ENCODE measurements around the gene ACYP2.

ACYP2 gene

DNA sequence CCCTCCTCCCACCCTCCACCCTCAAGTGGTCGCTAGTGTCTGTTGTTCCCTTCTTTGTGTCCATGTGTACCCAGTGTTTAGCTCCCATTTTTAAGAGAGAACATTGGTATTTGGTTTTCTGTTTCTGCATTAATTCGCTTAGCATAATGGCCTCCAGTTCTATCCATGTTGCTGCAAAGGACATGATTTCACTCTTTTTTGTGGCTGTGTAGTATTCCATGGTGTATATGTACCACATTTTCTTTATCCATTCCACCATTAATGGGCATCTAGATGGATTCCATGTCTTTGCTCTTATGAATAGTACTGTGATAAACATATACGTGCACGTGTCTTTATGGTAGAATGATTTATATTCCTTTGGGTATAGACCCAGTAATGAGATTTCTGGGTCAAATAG, 97.7 kb downstream of the ACYP2 start:
- Histone ChIP-seq H3K4me1 (no peaks in the 10 kb centered on the region), H3K27me3 (no peaks in the 10 kb centered on the region), H3K4me3 (ENCODE audit: low read depth, low read length) (no peak overlapping the region), H3K9me3 (no peaks in the 10 kb centered on the region), H3K36me3 (no peaks in the 10 kb centered on the region)
- TF ChIP-seq, protein P1, sequence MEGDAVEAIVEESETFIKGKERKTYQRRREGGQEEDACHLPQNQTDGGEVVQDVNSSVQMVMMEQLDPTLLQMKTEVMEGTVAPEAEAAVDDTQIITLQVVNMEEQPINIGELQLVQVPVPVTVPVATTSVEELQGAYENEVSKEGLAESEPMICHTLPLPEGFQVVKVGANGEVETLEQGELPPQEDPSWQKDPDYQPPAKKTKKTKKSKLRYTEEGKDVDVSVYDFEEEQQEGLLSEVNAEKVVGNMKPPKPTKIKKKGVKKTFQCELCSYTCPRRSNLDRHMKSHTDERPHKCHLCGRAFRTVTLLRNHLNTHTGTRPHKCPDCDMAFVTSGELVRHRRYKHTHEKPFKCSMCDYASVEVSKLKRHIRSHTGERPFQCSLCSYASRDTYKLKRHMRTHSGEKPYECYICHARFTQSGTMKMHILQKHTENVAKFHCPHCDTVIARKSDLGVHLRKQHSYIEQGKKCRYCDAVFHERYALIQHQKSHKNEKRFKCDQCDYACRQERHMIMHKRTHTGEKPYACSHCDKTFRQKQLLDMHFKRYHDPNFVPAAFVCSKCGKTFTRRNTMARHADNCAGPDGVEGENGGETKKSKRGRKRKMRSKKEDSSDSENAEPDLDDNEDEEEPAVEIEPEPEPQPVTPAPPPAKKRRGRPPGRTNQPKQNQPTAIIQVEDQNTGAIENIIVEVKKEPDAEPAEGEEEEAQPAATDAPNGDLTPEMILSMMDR (IDR thresholded peaks at IDR 0.05; ENCODE audit: low read depth, low read length): no peak
- DNase-seq: no peak

DNA sequence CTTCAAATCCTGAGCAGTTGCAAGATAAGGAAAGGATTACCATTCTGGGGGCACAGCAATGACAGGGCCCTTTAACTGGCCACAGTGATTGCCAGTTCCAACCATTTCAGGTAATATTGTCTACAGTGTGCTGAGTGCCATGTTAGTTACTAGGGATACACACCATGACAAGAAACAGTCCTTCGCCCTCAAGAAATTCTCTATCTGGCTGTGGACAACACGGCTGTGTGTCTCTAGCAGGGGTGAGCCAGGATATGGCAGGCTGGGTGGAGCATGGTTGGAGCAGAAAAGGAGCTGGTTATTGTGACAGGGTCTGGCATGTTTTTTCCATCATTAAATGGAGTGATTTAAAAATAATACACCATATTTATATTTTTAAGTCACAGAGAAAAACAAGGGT, 109.6 kb downstream of the ACYP2 start:
- H3K27me3 ChIP-seq: no peaks in the 10 kb centered on the region
- TF ChIP-seq, protein P1 (IDR thresholded peaks at IDR 0.05; ENCODE audit: low read depth, low read length): no peak
- no peaks in the 10 kb centered on the region for H3K36me3 ChIP-seq
- no peaks in the 10 kb centered on the region for H3K9me3 ChIP-seq
- H3K4me3 ChIP-seq (ENCODE audit: low read depth, low read length): no peak overlapping the region
- 0 out of 2 replicates have a peak, but pooled peaks cover 6% of the 10 kb centered on the region for H3K4me1 ChIP-seq
- peak; percentile 14 for DNase-seq

DNA sequence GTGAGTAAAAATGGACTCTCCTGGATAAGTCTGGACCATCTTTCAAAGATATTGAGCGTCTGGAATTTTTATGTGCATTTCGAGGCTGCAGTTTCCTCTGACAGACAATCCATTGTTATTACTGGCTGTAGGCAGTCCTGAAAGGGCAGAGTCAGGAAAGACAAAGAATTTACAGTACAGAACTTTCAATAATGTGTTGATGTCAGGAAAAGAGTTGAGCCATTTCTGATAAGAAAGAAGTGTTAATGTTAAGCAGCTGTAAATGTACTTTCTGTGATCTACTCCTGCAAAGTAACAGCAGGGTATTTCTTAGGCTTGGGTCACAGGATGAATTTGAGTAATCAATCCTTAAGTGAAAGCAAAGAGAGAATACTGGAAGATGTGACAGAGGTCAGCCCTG, 110.8 kb downstream of the ACYP2 start:
- no peaks in the 10 kb centered on the region for H3K9me3 ChIP-seq
- H3K4me3 ChIP-seq (ENCODE audit: low read depth, low read length): no peak overlapping the region
- no peaks in the 10 kb centered on the region for H3K36me3 ChIP-seq
- TF ChIP-seq, protein P1 (IDR thresholded peaks at IDR 0.05; ENCODE audit: low read depth, low read length): no peak
- 0 out of 2 replicates have a peak, but pooled peaks cover 6% of the 10 kb centered on the region for H3K4me1 ChIP-seq
- DNase-seq: no peak
- no peaks in the 10 kb centered on the region for H3K27me3 ChIP-seq

DNA sequence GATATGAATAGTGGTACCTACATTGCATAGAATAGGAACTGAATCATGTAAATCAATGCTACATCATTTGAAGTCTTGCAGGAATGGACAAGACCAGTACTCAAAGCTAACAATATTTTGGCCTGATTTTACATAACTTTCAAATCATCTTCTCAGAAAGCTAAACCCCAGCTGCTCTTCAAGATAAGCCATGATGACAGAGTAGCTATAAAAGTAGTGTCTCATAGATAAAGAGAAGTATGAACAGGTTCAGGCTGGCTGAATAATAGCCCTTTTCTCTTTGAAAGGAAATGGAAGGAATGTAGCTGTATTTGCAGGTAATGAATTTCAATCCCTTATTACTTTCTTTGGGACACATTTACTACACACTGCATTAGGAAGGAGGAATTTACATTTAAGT, 112.4 kb downstream of the ACYP2 start:
- no peaks in the 10 kb centered on the region for H3K27me3 ChIP-seq
- DNase-seq: no peak
- no peak overlapping the region for H3K4me3 ChIP-seq (ENCODE audit: low read depth, low read length)
- no peaks in the 10 kb centered on the region for H3K36me3 ChIP-seq
- H3K9me3 ChIP-seq: no peaks in the 10 kb centered on the region
- H3K4me1 ChIP-seq: 0 out of 2 replicates have a peak, but pooled peaks cover 6% of the 10 kb centered on the region
- TF ChIP-seq, protein P1 (IDR thresholded peaks at IDR 0.05; ENCODE audit: low read depth, low read length): no peak

DNA sequence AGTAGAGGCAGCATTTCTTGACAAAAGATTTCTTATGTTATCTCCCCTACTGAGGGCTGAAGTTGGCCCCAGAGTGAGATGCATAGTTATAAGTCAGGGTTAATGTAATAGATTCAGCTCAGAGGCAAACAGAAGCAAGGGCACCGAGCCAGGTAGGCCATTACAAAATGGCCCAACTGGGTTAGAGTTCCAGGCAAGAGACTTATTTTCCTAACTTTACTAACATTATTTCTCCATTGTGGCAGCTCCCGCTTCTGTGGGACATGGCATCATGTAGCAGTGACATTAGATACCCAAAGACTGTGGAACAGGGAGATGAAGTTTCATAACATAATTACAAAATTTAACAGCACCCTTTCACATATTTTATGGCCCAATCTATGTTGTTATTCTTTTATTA, 113.5 kb downstream of the ACYP2 start:
- Histone ChIP-seq H3K9me3 (no peaks in the 10 kb centered on the region), H3K4me3 (ENCODE audit: low read depth, low read length) (no peak overlapping the region), H3K27me3 (no peaks in the 10 kb centered on the region), H3K4me1 (0 out of 2 replicates have a peak, but pooled peaks cover 6% of the 10 kb centered on the region), H3K36me3 (no peaks in the 10 kb centered on the region)
- DNase-seq: peak; percentile 58
- TF ChIP-seq, protein P1 (IDR thresholded peaks at IDR 0.05; ENCODE audit: low read depth, low read length): no peak

DNA sequence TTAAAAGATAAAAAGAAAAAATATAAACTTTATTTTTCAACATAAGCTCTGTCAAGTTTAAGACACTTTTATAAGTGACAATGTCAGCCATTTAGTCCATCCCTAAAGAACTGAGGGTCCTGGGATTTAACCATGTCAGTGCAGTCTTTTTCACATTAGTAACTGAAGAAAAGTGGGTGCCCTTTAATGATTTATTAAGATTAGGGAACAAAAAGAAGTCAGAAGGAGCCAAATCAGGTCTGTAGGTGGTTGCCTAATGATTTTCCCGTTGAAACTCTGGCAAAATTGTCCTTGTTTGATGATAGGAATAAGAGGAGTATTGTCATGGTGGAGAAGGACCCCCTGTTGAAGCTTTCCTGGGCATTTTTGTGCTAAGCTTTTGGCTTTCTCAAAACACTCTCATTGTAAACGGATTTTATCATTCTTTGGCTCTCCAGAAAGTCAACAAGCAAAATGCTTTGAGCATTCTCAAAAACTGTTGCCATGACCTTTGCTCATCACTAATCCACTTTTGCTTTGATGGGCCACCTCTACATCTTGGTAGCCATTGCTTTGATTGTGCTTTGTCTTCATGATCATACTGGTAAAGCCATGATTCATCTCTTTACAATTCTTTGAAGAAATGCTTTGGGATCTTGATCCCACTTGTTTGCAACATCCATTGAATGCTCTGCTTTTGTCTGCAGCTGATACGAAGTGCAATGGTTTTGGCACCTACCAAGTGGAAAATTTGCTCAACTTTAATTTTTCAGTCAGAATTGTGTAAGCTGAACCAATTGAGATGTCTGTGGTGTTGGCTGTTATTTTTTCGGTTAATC, 118.6 kb downstream of the ACYP2 start:
- Histone ChIP-seq H3K36me3 (no peaks in the 10 kb centered on the region), H3K27me3 (no peaks in the 10 kb centered on the region), H3K9me3 (no peaks in the 10 kb centered on the region), H3K4me1 (0 out of 2 replicates have a peak, but pooled peaks cover 5% of the 10 kb centered on the region), H3K4me3 (ENCODE audit: low read depth, low read length) (no peak overlapping the region)
- DNase-seq: no peak
- TF ChIP-seq, protein P1 (IDR thresholded peaks at IDR 0.05; ENCODE audit: low read depth, low read length): no peak

Measured in BE2C (cell line).